Stimulated activated CD4-positive, alpha-beta T cell treated with anti-CD3 and anti-CD28 coated beads, Interleukin-4, amount 100 ng/mL, for 48 hours (primary cell): ENCODE results near the gene EPHA3.

Experiments used
- DNase-seq, 2 donors: peaks; one replicate each; pipeline ENCODE4 v3.0.0-alpha.2; 2020; ENCODE audit warnings: low read depth in 2 of 2

EPHA3 gene

GRCh38 chr3:89145995-89146394 is 38.6 kb downstream of the EPHA3 start:
- DNase-seq = no peak

- no peak for DNase-seq
Observed at GRCh38 chr3:89154416-89154815, 47.0 kb downstream of the EPHA3 start.

- no peak for DNase-seq
Observed at GRCh38 chr3:89155811-89156210, 48.4 kb downstream of the EPHA3 start.

- DNase-seq = no peak
Observed at GRCh38 chr3:89157575-89157974, 50.2 kb downstream of the EPHA3 start.

GRCh38 chr3:89159605-89160004 is 52.2 kb downstream of the EPHA3 start:
- DNase-seq = no peak

- no peak for DNase-seq
Observed at GRCh38 chr3:89164774-89165173, 57.4 kb downstream of the EPHA3 start.

- DNase-seq = no peak
Observed at GRCh38 chr3:89165636-89166263, 58.3 kb downstream of the EPHA3 start.

- DNase-seq = no peak
Observed at GRCh38 chr3:89171687-89172545, 64.5 kb downstream of the EPHA3 start.

GRCh38 chr3:89173546-89173945 is 66.1 kb downstream of the EPHA3 start:
- DNase-seq = no peak

GRCh38 chr3:89179355-89180001 is 72.1 kb downstream of the EPHA3 start:
- DNase-seq = no peak

- DNase-seq = no peak
Observed at GRCh38 chr3:89180334-89180733, 72.9 kb downstream of the EPHA3 start.

GRCh38 chr3:89182056-89182455 is 74.6 kb downstream of the EPHA3 start:
- DNase-seq = no peak

GRCh38 chr3:89184151-89184995 is 77.0 kb downstream of the EPHA3 start:
- no peak for DNase-seq

GRCh38 chr3:89186456-89186855 is 79.0 kb downstream of the EPHA3 start:
- DNase-seq = no peak

GRCh38 chr3:89198591-89198990 is 91.2 kb downstream of the EPHA3 start:
- DNase-seq = no peak

- DNase-seq = no peak
Observed at GRCh38 chr3:89212619-89213018, 105.2 kb downstream of the EPHA3 start.

- no peak for DNase-seq
Observed at GRCh38 chr3:89216016-89216739, 108.8 kb downstream of the EPHA3 start.

- no peak for DNase-seq
Observed at GRCh38 chr3:89217148-89217685, 109.8 kb downstream of the EPHA3 start.

- DNase-seq = no peak
Observed at GRCh38 chr3:89221924-89222323, 114.5 kb downstream of the EPHA3 start.

- DNase-seq = no peak
Observed at GRCh38 chr3:89223188-89223587, 115.8 kb downstream of the EPHA3 start.

- DNase-seq = no peak
Observed at GRCh38 chr3:89227218-89227617, 119.8 kb downstream of the EPHA3 start.
